GM19238 (cell line): ENCODE data around the gene DIS3L.
"Not testable (repeated sequence)": the region's sequence is repeated elsewhere in the genome, so short reads cannot be mapped to it uniquely, and the experiment has no call there.

ENCODE experiments used
- DNase-seq: peaks from one replicate; pipeline ENCODE4 v3.0.0; 2011; ENCODE audit warnings: low spot score; ENCODE audit not compliant: insufficient read length

The DIS3L gene

DNA sequence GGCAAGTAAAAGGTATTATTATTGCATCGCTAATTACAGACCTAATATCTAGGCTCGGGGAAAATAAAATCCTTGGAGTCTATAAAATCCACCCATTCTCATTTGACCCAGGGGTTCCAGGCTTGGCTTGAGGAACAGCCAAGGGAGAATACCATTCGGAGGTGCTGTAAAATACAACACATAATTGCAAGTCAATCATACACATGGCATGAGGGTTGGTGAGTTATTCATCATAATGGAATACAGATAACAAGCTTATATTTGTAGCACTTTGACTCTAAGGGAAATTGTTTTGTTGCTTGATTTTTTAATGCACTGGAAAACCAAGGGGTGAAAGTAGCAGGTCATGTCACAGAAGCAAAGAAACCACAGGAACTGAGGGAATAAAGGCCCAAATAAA, 16.8 kb upstream of the DIS3L start:
- no peak for DNase-seq

- DNase-seq = no peak
Observed at GRCh38 chr15:66278056-66278455, 15.3 kb upstream of the DIS3L start.

DNA sequence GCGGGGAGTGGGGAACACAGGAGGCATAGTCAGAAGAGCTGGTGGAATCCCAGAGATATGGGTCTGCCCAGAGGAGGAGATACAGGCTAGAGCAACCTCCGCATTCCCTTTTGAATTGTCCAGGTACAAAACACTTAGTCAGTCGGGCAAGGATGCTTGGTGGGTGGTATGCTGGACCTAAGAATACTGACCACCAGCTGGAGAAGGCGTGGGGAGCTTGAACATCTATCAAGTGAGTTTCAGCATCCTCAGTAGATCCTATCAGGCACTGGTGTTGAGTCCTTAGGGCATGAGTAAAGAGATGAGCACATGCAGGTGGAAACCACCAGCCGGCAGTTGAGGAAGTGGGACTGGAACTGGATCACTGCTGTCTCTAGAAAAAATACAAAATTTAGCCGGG, 14.7 kb upstream of the DIS3L start:
- DNase-seq = no peak

- DNase-seq = no peak
Observed at GRCh38 chr15:66284271-66284670, 9.1 kb upstream of the DIS3L start.

DNA sequence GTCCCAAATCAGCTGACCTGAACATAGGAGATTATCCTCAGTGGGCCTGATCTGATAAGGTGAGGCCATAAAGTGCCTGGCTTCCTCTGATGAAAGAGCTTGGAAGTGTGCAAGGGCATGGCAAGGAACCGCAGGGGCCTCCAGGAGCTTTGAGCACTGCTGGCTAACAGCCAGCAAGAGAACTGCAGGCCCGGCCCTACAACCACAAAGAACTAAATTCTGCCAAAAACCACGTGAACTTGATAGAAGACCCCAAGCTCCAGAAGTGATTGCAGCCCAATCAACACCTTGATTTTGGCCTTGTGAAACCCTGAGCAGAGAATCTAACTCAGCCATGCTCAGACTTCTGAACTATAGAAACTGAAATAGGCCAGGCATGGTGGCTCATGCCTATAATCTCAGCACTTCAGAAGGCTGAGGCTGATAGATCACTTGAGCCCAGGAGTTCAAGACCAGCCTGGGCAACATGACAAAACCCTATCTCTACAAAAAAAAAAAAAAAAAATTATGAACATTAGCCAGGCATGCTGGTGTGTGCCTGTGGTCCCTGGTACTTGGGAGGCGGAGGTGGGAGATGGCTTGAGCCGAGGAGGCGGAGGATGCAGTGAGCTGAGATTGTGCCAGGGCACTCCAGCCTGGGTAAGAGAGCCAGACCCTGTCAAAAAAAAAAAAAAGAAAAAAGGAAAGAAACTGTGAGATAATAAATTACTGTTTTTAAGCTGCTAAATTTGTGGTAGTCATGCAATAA, 7.7 kb upstream of the DIS3L start:
- DNase-seq = no peak

DNA sequence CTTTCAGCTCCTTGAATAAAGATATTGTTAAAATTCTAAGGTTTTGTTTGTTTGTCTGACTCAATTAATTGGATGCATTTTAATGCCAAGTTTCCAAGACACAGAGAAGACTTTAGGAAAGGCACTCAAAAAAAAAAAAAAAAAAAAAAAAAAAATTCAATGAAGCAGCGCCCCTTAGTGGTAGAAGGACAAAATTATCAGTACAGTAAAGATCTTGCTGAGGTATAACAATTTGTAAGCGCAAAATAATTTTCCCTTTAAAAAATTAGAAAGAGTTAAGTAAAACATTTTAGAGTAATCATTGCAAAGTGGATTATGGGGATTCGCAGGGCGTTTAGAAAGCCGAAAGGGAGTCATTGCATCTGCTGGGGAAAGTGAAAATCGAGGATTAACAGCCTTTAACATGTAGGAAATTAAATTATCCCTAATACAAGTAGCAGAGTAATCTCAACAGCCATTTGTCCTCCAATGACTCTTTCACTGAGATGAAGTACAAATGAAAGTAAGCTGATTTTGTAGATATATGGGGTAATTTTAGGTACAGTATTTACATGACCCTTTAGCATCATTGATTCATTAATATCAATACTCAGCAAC, 5.8 kb upstream of the DIS3L start:
- no peak for DNase-seq

DNA sequence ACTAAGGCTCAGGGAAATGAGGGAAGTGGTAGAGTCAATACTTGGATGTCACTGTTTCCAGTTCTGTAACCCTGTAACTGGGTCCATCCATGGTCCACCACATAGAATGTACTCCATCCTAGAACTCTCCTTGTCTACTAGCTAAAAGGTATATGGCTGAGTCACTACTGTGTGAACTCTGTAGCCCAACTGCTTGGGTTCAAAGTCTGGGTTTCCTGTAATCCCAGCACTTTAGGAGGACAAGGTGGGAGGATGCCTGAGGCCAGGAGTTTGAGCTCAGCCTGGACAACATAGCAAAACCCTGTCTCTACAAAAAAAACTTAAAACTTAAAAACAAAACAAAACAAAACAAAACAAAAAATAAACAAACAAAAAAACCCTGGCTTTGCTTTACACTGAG, 5.3 kb upstream of the DIS3L start:
- DNase-seq = no peak

DNA sequence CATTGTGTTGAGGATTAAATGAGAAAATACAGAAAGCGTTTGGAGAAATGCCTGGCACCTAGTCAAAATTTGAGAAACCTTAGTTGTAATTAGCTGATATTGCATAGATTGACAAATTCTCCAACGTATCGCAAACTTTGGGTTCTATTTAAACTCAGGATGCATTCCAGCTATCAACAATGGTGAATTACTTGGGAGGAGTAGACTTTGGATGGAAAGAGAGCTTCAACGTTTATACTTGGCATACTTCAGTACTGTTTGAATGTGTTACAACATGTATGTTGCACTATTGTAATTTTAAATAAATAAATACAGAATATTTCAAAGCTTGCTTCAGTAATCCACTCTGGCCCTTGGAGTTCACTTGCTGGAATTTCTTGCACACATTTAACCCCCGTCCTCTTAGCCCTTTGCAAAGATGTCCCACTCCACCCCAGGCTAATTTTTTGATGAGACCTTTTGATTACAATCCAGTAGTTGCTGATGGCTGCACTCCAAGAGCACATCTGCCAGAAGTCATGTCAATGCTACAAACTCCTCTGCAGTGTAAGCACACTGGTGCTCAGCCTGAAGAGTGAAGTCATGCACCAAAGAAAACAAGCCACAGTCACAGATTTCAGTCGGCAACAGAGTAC, 4.7 kb upstream of the DIS3L start:
- no peak for DNase-seq

- DNase-seq = no peak
Observed at GRCh38 chr15:66290007-66290406, 3.4 kb upstream of the DIS3L start.

DNA sequence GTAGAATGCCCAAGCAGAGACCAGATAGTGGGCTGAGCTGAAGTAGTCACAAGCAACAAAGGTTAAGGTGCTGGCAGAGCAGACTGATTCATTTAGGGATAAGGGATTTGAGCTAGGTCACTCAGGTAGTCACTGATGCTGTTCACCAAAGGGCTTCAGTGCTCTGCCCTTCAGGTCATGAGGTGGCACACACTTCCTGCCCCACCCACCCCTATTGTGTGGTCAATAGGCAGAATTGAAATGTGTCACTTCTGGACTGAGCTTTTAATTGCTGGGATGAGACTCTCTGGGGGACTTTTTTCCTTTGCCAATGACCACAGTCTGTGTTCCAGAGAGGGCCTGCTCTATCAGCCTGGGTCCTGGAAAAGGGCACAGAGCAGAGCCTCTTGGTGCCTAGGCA, 2.9 kb upstream of the DIS3L start:
- no peak for DNase-seq

DNA sequence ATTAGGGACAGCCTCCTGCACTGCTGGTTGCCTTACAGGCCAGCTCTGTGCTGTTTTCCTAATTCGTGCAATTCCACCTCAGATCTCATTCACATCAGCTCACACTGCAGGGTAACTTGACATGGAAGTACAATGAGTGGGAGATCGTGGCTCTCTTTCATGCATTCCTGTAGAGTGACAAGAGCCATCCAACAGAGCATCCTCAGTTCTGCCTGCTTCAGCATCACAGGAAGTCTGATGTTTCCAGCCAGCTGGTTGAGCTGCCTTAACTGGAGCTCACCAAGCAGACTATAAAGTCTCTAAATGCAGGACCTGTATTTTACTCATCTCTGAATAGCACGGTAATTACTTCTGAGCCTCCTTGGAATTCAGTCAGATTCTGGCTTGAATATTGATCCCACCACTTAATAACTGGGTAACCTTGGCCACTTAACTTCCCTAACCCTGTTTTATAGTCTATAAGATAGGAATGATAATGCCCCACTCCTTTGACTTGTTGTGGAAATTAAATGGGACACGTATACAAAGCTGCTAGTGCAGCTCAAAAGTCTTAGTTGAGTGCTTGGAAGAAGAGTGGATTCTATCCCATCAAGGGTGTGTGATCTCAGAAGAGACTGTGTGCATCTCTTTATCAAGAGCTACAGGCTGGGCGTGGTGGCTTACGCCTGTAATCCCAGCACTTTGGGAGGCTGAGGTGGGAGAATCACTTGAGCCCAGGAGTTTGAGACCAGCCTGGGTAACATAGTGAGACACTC, 1.4 kb upstream of the DIS3L start:
- no peak for DNase-seq

- no peak for DNase-seq
Observed at GRCh38 chr15:66292571-66293418, 573 bp upstream of the DIS3L start.

- DNase-seq = peak; percentile 27
Observed at GRCh38 chr15:66294157-66294931, 976 bp downstream of the DIS3L start.

DNA sequence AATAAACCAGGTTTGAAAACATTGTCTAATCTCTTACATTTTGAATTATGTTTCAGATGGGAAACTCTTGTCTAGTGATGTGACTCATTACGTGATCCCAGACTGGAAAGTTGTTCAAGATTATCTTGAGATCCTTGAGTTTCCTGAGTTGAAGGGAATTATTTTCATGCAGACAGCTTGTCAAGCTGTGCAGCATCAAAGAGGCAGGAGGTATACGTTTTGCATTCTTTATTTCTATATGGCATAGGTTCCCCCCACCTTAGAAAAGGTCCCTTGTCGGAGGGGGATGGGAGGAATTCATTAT, 1.5 kb downstream of the DIS3L start:
- DNase-seq = no peak

DNA sequence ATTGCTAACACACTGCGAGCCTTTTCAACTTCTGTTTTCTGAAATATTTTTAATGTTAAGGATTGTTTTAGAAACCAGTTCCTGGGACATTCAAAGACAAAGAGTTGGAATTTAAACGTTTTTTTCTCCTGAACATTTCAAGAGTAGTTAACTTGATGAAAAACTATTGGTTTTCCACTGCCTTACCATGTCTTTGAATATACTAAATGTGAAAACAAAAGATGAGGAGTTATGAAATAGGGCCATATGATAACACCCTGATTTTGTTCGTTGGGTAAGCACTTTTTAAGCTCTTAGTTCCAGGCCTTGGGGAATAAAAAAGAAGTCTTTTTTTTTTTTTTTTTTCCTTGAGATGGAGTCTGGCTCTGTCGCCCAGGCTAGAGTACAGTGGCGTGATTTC, 2.8 kb downstream of the DIS3L start:
- no peak for DNase-seq

DNA sequence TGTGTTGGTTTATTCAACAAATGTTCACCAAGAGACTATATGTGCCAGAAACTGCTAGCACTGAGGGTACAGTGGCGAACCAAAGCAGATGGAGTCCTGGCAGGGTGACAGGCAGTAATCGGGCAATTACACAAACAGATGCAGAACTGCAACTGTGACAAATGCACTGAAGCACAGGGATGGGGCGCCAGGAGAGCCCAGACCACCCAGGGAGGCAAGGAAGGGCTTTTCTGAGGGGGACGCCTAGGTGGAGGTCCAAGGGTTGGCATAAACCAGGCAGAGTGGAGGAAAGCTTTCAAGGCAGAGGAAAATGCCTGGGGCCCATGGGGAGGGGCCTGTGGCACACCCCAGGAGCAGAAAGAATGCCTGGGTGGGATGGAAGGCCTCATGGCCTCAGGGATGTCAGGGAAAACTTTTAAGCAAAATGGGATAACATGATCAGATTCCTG, 5.5 kb downstream of the DIS3L start:
- no peak for DNase-seq

- DNase-seq = no peak
Observed at GRCh38 chr15:66302489-66303278, 9.3 kb downstream of the DIS3L start.

GRCh38 chr15:66304425-66304824, 11.1 kb downstream of the DIS3L start:
- not testable (repeated sequence) for DNase-seq

GRCh38 chr15:66306381-66306780, 13.0 kb downstream of the DIS3L start:
- no peak for DNase-seq

GRCh38 chr15:66308531-66308930, 15.2 kb downstream of the DIS3L start:
- DNase-seq = no peak
